HG02588 (cell line): ENCODE measurements around the gene CORO1C.
"Not testable (repeated sequence)": the region's sequence is repeated elsewhere in the genome, so short reads cannot be mapped to it uniquely, and the experiment has no call there.

ENCODE experiments used
- ATAC-seq: cut with Tn5 transposase; IDR thresholded peaks from one replicate; pipeline ENCODE4 v1.9.1; 2021; ENCODE audit warnings: mild to moderate bottlenecking, moderate library complexity; ENCODE audit not compliant: unreplicated experiment

The CORO1C gene

GRCh38 chr12:108679106-108679681 lies 52.1 kb downstream of the CORO1C start:
- ATAC-seq: no peak

- no peak for ATAC-seq
These were observed 53.1 kb downstream of the CORO1C start for GRCh38 chr12:108678104-108678730.

GRCh38 chr12:108677381-108677780 lies 53.9 kb downstream of the CORO1C start:
- no peak for ATAC-seq

DNA sequence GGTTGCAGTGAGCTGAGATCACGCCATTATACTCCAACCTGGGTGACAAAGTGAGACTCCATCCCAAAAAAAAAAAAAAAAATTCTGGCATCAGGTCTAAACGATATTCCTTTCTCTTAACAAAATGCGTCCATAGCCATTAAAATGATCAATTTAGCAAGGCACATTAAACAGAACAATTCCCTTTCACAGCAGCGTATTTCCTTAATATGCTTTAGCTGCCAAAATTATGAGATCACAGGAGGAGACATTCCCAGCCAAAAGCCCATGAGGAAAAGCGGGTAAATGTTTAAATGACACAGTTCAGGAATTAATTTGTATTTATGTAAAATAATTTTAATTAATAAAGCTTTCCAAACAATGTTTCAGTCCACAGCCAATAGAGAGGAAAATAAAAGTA lies 54.6 kb downstream of the CORO1C start:
- ATAC-seq: no peak

GRCh38 chr12:108675792-108676191 lies 55.5 kb downstream of the CORO1C start:
- ATAC-seq: no peak

- ATAC-seq: no peak
These were observed 59.3 kb downstream of the CORO1C start for GRCh38 chr12:108672054-108672453.

- no peak for ATAC-seq
These were observed 60.2 kb downstream of the CORO1C start for GRCh38 chr12:108671110-108671509.

- ATAC-seq: no peak
These were observed 61.2 kb downstream of the CORO1C start for GRCh38 chr12:108670066-108670631.

GRCh38 chr12:108668542-108668941 lies 62.8 kb downstream of the CORO1C start:
- ATAC-seq: no peak

DNA sequence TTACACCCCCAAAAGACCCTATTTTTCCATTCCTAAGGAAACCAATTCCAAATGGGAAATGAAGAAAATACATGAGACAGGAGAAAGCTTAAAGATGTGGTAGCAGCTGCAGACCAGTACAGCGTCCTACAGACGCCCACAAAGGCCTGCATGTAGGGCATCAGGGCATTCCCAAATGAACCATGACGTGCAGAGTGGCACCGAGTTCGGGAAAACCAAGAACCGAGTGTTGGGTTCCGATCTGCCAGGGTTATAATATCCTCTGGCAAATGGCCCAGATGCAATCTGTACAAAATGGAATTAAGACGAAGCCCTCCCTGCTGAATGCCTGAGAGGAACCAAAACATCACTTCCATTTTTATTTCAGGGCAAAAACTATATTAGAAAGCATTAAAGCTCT lies 63.3 kb downstream of the CORO1C start:
- no peak for ATAC-seq

DNA sequence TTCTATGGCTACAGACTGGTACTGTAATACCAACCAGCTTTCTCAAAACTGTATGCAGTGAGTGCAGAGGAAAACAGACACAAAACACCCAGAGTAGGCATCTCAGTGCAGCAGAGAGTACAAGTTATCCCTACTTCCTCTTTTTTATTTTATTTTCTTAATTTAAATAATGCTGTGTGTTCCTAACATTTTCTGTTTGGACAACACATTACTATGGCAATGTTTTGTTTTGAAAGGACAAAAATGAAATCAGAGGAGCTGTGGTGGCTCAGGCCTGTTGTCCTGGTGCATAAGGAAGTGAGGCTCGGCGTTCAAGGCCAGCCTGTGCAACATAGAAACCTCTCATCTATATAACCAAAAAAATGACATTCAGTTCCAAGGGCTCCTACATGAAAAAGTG lies 64.0 kb downstream of the CORO1C start:
- ATAC-seq: no peak

DNA sequence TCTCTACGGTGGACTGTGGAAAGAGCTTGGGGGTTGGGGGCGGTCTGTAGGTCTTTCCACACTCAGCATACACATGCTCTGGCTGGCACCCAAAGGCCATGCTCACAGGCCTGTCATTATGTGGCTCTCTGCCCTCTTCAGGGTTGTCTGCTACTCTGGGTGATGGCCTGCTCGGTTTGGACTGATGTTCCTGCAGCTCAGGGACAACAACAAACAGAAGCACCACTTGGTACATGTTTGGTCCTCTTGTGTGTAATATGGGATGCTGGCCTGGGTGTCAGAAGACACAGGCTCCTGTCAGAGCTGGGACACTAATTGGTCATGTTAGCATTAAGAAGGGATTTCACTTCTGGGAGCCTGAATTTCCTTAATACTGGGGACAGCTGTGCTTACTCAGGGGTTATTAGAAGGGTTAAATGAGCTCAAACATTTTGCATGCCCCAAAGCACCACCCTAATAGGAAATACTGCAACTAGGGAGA lies 64.9 kb downstream of the CORO1C start:
- no peak for ATAC-seq

DNA sequence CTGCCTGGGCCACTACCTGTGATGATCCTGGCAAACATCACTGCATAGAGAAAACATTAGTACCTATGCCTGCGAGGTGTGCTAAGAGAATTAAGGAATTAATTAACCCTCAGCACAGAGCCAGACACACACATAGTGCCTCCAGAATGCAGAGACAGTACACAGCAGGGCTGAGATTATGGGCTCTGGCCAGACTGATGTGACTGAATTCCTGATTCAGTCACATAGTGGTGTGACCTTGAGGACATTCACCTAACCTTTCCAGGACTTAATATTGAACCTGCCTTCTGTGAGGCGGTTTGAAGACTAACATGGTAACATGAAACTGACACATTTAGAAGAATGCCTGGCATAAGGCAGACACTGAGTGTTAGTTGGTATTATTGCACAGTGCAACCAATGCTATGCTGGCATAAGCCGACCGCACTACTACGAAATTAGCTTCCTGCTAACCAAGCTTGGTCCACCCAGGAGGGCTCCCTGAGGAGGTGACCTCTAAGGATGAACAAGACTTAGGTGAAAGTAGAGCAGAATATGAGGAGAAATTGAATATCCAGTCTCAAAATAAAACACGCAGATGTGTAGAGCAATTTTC lies 65.6 kb downstream of the CORO1C start:
- ATAC-seq: no peak

- peak; percentile 77 for ATAC-seq
These were observed 66.7 kb downstream of the CORO1C start for GRCh38 chr12:108664338-108665258.

- ATAC-seq: no peak
These were observed 67.8 kb downstream of the CORO1C start for GRCh38 chr12:108663324-108664015.

GRCh38 chr12:108658115-108658514 lies 73.2 kb downstream of the CORO1C start:
- ATAC-seq: not testable (repeated sequence)

DNA sequence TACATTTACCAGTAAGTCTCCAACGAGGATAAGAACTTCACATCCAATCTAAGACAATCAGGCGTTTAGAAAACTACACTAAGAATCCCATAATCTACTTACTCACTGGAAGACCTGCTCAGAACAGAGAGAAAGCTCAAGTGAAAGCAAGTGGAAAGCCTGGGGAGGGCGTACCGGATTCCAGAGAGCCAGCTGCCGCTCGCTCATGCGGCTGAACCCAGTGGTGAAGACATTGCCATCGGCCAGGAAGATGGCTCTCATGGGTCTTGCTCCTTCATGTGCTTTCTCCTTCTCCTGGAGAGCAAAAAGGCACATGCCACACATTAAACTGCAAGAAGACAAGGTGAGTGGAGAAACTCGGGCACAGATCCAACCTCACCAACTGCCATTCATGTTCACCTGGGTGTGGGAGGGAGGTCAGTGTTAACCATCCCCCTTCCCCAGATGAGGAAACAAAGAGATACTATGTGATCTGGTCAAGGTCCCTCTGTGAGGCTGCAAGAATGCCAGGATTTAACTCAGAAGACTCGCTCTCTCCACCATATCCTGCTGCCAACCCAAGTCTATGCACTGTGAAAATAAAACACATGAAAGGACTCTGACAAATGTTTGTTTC lies 74.1 kb downstream of the CORO1C start:
- ATAC-seq: no peak

- ATAC-seq: not testable (repeated sequence)
These were observed 75.1 kb downstream of the CORO1C start for GRCh38 chr12:108656247-108656646.

DNA sequence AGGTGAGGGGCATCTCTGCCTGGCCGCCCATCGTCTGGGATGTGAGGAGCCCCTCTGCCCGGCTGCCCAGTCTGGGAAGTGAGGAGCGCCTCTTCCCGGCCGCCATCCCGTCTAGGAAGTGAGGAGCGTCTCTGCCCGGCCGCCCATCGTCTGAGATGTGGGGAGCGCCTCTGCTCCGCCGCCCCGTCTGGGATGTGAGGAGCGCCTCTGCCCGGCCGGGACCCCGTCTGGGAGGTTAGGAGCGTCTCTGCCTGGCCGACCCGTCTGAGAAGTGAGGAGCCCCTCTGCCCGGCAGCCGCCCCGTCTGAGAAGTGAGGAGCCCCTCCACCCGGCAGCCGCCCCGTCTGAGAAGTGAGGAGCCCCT lies 75.5 kb downstream of the CORO1C start:
- not testable (repeated sequence) for ATAC-seq

DNA sequence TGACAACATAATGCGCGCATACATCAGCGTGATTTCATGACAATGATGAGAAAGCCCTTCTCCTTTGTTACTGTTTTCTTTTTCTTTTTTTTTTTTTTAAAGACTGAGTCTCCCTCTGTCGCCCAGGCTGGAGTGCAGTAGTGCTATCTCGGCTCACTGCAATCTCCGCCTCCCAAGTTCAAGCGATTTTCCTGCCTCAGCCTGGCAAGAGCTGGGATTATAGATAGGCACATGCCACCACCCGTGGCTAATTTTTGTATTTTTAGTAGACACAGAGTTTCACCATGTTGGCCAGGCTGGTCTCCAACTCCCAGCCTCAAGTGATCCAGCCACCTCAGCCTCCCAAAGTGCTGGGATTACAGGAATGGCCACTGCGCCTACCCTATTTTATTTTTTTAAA lies 76.7 kb downstream of the CORO1C start:
- not testable (repeated sequence) for ATAC-seq
